AG10803 (cell line): ENCODE data around the gene KMT2C.

Experiments
- DNase-seq: peaks from one replicate; pipeline ENCODE4 v3.0.0; 2010; ENCODE audit warnings: low read depth
- H3K4me3 ChIP-seq: 2 replicates; pipeline ENCODE4 v1.5.1; 2011; ENCODE audit warnings: mild to moderate bottlenecking, low read length, control low read depth
- CTCF ChIP-seq: conservative IDR thresholded peaks from 2 replicates; pipeline ENCODE4 v1.5.1; 2011; ENCODE audit warnings: mild to moderate bottlenecking, low read length, control low read depth, inconsistent platforms

Gene KMT2C

GRCh38 chr7:152106990-152107389 is 328.8 kb downstream of the KMT2C start:
- no peak for TF ChIP-seq CTCF
- DNase-seq = no peak
- no peak overlapping the region for H3K4me3 ChIP-seq

DNA sequence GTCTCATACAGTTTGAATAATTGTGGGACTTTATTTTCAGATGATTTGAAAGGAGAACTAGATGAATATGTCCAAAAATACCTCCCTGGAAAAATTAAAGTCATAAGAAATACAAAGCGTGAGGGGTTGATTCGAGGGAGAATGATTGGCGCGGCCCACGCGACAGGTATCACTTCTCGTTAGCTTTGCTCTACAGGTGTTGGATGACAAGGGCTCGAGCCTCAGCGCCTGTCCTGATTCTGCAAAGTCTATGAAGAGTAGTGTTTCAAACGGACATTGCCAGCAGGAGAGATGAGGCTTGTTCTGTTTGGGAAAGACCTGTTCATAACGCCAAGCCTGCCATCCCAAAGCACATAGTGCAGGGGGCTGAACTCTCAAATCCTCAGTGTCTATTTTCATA is 330.6 kb downstream of the KMT2C start:
- TF ChIP-seq CTCF = no peak
- DNase-seq = no peak
- no peak overlapping the region for H3K4me3 ChIP-seq

- DNase-seq = no peak
- H3K4me3 ChIP-seq = no peak overlapping the region
- TF ChIP-seq CTCF = no peak
Observed at GRCh38 chr7:152103691-152104090, 332.1 kb downstream of the KMT2C start.

DNA sequence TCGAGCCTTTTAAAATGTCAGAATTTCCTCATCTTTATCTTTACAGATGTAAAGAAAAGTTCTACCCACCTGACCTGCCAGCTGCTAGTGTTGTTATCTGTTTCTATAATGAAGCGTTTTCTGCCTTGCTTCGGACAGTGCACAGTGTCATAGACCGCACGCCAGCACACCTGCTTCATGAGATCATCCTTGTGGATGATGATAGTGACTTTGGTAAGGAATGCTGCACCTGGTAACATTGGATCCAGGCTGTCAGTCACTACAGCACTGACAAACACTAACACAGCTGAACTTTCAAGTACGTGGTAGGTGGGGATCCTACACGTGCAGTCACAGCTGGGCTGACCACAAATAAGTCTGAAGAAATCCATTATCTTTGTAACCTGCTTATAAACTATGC is 332.7 kb downstream of the KMT2C start:
- TF ChIP-seq CTCF = no peak
- H3K4me3 ChIP-seq = no peak overlapping the region
- no peak for DNase-seq

GRCh38 chr7:152097330-152097729 is 338.5 kb downstream of the KMT2C start:
- no peak for TF ChIP-seq CTCF
- no peak overlapping the region for H3K4me3 ChIP-seq
- no peak for DNase-seq

DNA sequence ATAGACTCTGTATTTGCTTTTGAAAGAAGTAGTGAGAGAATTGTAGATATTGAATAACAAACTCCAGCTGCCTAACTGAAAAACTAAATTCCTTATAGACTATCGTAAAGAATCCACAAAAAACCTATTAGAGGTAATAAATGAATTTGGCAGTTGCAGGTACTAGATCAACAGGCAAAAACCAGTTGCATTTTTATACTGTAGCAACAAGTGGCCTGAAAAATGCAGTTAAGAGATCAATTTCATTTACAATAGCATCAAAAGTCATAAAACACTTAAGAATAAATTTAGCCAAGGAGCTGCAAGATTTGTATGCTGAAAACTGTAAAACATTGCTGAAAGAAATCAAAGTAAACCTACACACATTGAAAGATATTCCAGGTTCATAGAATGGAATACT is 340.0 kb downstream of the KMT2C start:
- DNase-seq = no peak
- TF ChIP-seq CTCF = no peak
- no peak overlapping the region for H3K4me3 ChIP-seq

DNA sequence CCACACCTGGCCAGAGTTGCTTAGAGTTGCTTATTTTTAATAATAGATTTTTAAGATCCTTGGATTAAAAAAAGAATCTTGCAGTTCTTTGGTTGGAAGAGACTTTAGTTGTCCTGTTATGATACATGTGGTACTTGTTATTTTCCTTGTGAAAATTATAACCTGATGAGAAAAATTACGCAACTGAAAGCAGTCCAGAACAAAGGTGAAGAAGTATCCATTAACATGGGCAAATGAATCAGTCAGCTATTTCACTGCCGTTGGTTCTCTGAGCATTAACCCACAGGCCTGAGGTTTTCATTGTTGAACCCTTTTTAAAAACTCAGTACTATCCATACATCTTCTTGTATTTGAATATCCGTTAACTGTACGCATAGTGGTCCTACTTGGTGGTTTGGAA is 342.1 kb downstream of the KMT2C start:
- DNase-seq = peak; percentile 6
- no peak overlapping the region for H3K4me3 ChIP-seq
- TF ChIP-seq CTCF = no peak
